Adipose tissue (tissue), 3 donors: Measurements from ENCODE around the gene LRRC4C. TPM values are rescaled to one million over a fixed set of nuclear protein-coding genes. Genes with fewer than 3 reads are reported as not detected.
"Not testable (repeated sequence)": the region's sequence is repeated elsewhere in the genome, so short reads cannot be mapped to it uniquely, and the experiment has no call there.

ENCODE experiments used
- H3K27ac ChIP-seq: one replicate; pipeline ENCODE4 v1.5.1; 2013; ENCODE audit warnings: low read depth, low read length
- WGBS, 3 donors: extraction: QIAGEN DNeasy Blood & Tissue Kit; methylation state at CpG; one replicate each; pipeline ENCODE4 v1.1.7; 2013; 5-methylcytosine and 5-hydroxymethylcytosine counted together
- polyA plus RNA-seq, 3 donors: library from polyadenylated mRNA; stranded (reverse); fragments of 200-250 nt; gene quantifications; one replicate each; pipeline ENCODE4 v1.2.3, GENCODE V29; 2013
- donor health status: healthy with polysubstance abuse.
- donor health status: Bipolar disorder and iron deficiency.
- donor health status: healthy.

LRRC4C gene
- polyA plus RNA-seq, 3 donors, result 0.06 to 1.1 (median 0.74) TPM

GRCh38 chr11:40168414-40168813, 1291.0 kb downstream of the LRRC4C start:
- no peak overlapping the region for H3K27ac ChIP-seq
- 73 to 88% (median 81%) methylated on average over 1 of the region's 1 CpG for WGBS, 3 donors

GRCh38 chr11:40167805-40168204, 1291.6 kb downstream of the LRRC4C start:
- WGBS, 3 donors, result 86 to 88% (median 86%) methylated on average over 5 of the region's 5 CpGs

GRCh38 chr11:40166892-40167291, 1292.6 kb downstream of the LRRC4C start:
- 51 to 76% (median 70%) methylated on average over 4 of the region's 4 CpGs for whole genome bisulfite sequencing, 3 donors
- H3K27ac ChIP-seq, result no peak overlapping the region

More at GRCh38 chr11:40167805-40168204, 1291.6 kb downstream of the LRRC4C start:
- not testable (repeated sequence) for H3K27ac ChIP-seq

GRCh38 chr11:40162901-40163883, 1296.3 kb downstream of the LRRC4C start:
- H3K27ac ChIP-seq, result no peak overlapping the region
- WGBS, 3 donors, result 33 to 50% (median 38%) methylated on average over 4 of the region's 4 CpGs

- 44 to 49% (median 47%) methylated on average over 5 of the region's 5 CpGs for WGBS, 3 donors
- no peak overlapping the region for H3K27ac ChIP-seq
These were observed 1297.5 kb downstream of the LRRC4C start for GRCh38 chr11:40161854-40162410.

GRCh38 chr11:40160418-40160817, 1299.0 kb downstream of the LRRC4C start:
- 59 to 70% (median 68%) methylated on average over 3 of the region's 3 CpGs for WGBS, 3 donors
- H3K27ac ChIP-seq, result no peak overlapping the region

GRCh38 chr11:40149721-40150120, 1309.7 kb downstream of the LRRC4C start:
- H3K27ac ChIP-seq, result no peak overlapping the region

- no peak overlapping the region for H3K27ac ChIP-seq
- 74 to 84% (median 82%) methylated on average over 5 of the region's 5 CpGs for WGBS, 3 donors
These were observed 1318.9 kb downstream of the LRRC4C start for GRCh38 chr11:40140560-40140959.

- H3K27ac ChIP-seq, result no peak overlapping the region
- 52 to 78% (median 77%) methylated on average over 2 of the region's 2 CpGs for WGBS, 3 donors
These were observed 1319.9 kb downstream of the LRRC4C start for GRCh38 chr11:40139536-40139935.

- 60 to 78% (median 77%) methylated on average over 3 of the region's 3 CpGs for WGBS, 3 donors
- H3K27ac ChIP-seq, result no peak overlapping the region
These were observed 1320.4 kb downstream of the LRRC4C start for GRCh38 chr11:40139066-40139465.

- H3K27ac ChIP-seq, result no peak overlapping the region
- WGBS, 3 donors, result 21 to 36% (median 35%) methylated on average over 1 of the region's 1 CpG
These were observed 1324.5 kb downstream of the LRRC4C start for GRCh38 chr11:40134820-40135570.

- 85 to 92% (median 90%) methylated on average over 3 of the region's 3 CpGs for WGBS, 3 donors
These were observed 1326.0 kb downstream of the LRRC4C start for GRCh38 chr11:40133498-40133897.

GRCh38 chr11:40132912-40133311, 1326.5 kb downstream of the LRRC4C start:
- H3K27ac ChIP-seq, result no peak overlapping the region
- WGBS, 3 donors, result 29 to 72% (median 66%) methylated on average over 3 of the region's 3 CpGs

More at GRCh38 chr11:40133498-40133897, 1326.0 kb downstream of the LRRC4C start:
- H3K27ac ChIP-seq, result no peak overlapping the region

GRCh38 chr11:40130427-40130826, 1329.0 kb downstream of the LRRC4C start:
- H3K27ac ChIP-seq, result no peak overlapping the region
- WGBS, 3 donors, result 81 to 97% (median 88%) methylated on average over 1 of the region's 1 CpG

GRCh38 chr11:40129266-40129665, 1330.2 kb downstream of the LRRC4C start:
- no peak overlapping the region for H3K27ac ChIP-seq
- WGBS, 3 donors, result 0 to 5% (median 0%) methylated on average over 1 of the region's 1 CpG

- WGBS, 3 donors, result 18 to 28% (median 23%) methylated on average over 1 of the region's 1 CpG
These were observed 1334.4 kb downstream of the LRRC4C start for GRCh38 chr11:40125054-40125453.

GRCh38 chr11:40119661-40120060, 1339.8 kb downstream of the LRRC4C start:
- no peak overlapping the region for H3K27ac ChIP-seq
- WGBS, 3 donors, result 48 to 67% (median 57%) methylated on average over 1 of the region's 1 CpG

More at GRCh38 chr11:40125054-40125453, 1334.4 kb downstream of the LRRC4C start:
- no peak overlapping the region for H3K27ac ChIP-seq

GRCh38 chr11:40118780-40119179, 1340.7 kb downstream of the LRRC4C start:
- WGBS, 3 donors, result 54 to 65% (median 63%) methylated on average over 2 of the region's 2 CpGs
- H3K27ac ChIP-seq, result no peak overlapping the region

- WGBS, 3 donors, result 45 to 74% (median 68%) methylated on average over 1 of the region's 1 CpG
- H3K27ac ChIP-seq, result no peak overlapping the region
These were observed 1341.4 kb downstream of the LRRC4C start for GRCh38 chr11:40118026-40118425.
